Measurements from ENCODE around the gene CD28.

DNA sequence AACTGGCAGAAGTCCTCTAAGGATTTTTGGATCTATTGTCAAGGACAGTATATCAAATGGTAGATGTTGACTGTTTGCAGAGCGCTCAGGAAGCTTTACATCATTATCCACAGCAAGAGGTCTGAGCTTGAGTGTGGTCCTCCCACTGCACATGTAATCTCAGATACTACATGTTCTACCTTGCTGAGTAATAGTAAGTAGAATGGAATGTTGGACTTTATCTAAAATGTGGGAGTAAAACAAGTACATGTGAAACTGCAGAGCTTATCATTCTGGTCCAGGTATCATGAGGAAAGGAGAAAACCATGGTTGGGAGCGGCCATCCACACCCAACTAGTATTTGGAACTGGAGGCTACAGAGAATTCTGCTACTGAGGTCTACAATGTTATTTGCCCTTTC lies 19.3 kb upstream of the CD28 start:
- TF ChIP-seq, protein P1, sequence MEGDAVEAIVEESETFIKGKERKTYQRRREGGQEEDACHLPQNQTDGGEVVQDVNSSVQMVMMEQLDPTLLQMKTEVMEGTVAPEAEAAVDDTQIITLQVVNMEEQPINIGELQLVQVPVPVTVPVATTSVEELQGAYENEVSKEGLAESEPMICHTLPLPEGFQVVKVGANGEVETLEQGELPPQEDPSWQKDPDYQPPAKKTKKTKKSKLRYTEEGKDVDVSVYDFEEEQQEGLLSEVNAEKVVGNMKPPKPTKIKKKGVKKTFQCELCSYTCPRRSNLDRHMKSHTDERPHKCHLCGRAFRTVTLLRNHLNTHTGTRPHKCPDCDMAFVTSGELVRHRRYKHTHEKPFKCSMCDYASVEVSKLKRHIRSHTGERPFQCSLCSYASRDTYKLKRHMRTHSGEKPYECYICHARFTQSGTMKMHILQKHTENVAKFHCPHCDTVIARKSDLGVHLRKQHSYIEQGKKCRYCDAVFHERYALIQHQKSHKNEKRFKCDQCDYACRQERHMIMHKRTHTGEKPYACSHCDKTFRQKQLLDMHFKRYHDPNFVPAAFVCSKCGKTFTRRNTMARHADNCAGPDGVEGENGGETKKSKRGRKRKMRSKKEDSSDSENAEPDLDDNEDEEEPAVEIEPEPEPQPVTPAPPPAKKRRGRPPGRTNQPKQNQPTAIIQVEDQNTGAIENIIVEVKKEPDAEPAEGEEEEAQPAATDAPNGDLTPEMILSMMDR (IDR thresholded peaks at IDR 0.05), result no peak
- no peak for TF ChIP-seq POLR2A (IDR thresholded peaks at IDR 0.05)
